Naive thymus-derived CD4-positive, alpha-beta T cell (primary cell): Measurements from ENCODE around the gene IL1RAPL2. TPM values are rescaled to one million over a fixed set of nuclear protein-coding genes. Genes with fewer than 3 reads are reported as not detected.

Experiments used
- ATAC-seq: fragments of 150-1000 bp; cut with Tn5 transposase; 2 replicates; pipeline ENCODE4 v1.10.0; 2021; ENCODE audit warnings: mild to moderate bottlenecking, moderate library complexity
- CTCF ChIA-PET: fragments of 350-600 bp; sonication (Branson Sonifier 250); formaldehyde crosslinking; loops from one replicate; lab custom pipeline; 2021; ENCODE audit warnings: antibody characterized with exemption; lab: Charles Lee
- POLR2A ChIA-PET: fragments of 350-600 bp; sonication (Branson Sonifier 250); formaldehyde crosslinking; loops from one replicate; lab custom pipeline; 2021; ENCODE audit warnings: antibody characterized with exemption, inconsistent platforms; lab: Charles Lee
- DNase-seq, 9 donors: peaks; one replicate each; pipeline versions ENCODE4 v3.0.0 to v3.0.0-alpha.2; 2020 to 2022; ENCODE audit warnings: mixed read lengths in 1 of 9
- H3K27ac ChIP-seq: one replicate; pipeline ENCODE4 v1.7.0; 2013; ENCODE audit warnings: mild to moderate bottlenecking, low read depth, low read length, moderate library complexity
- H3K27me3 ChIP-seq, 2 donors: one replicate each; pipeline ENCODE4 v1.7.0; 2013; ENCODE audit warnings: low read length in 2 of 2, mild to moderate bottlenecking in 2 of 2, moderate library complexity in 2 of 2; ENCODE audit not compliant: control insufficient read depth in 2 of 2, insufficient read depth in 2 of 2
- H3K36me3 ChIP-seq, 3 experiments: 1 replicate in 2 of 3; 2 replicates in 1 of 3; pipeline ENCODE4 v1.7.0; 2013; ENCODE audit warnings: low read length in 3 of 3, mild to moderate bottlenecking in 3 of 3, moderate library complexity in 1 of 3; ENCODE audit not compliant: insufficient read depth in 3 of 3, control insufficient read depth in 2 of 3
- H3K4me1 ChIP-seq, 2 donors: one replicate each; pipeline ENCODE4 v1.7.0; 2013; ENCODE audit warnings: low read length in 2 of 2, mild to moderate bottlenecking in 2 of 2, moderate library complexity in 1 of 2; ENCODE audit not compliant: control insufficient read depth in 2 of 2, insufficient read depth in 2 of 2
- H3K4me3 ChIP-seq: 2 replicates; pipeline ENCODE4 v1.7.0; 2013; ENCODE audit warnings: mild to moderate bottlenecking, low read length
- H3K9me3 ChIP-seq, 3 experiments: 1 replicate in 2 of 3; 2 replicates in 1 of 3; pipeline ENCODE4 v1.7.0; 2013; ENCODE audit warnings: low read length in 3 of 3; ENCODE audit not compliant: control insufficient read depth in 2 of 3
- H3K27ac Mint-ChIP-seq, 9 donors: one replicate each; pipeline ENCODE4 v1.8.0; 2020 to 2022; ENCODE audit warnings: mixed read lengths in 9 of 9, mild to moderate bottlenecking in 8 of 9, moderate library complexity in 5 of 9, inconsistent platforms in 2 of 9
- H3K27me3 Mint-ChIP-seq, 5 donors: one replicate each; pipeline ENCODE4 v1.8.0; 2021 to 2022; ENCODE audit warnings: mixed read lengths in 5 of 5, mild to moderate bottlenecking in 1 of 5
- H3K36me3 Mint-ChIP-seq, 5 donors: one replicate each; pipeline ENCODE4 v1.8.0; 2020 to 2022; ENCODE audit warnings: mixed read lengths in 5 of 5, mild to moderate bottlenecking in 3 of 5, inconsistent platforms in 1 of 5
- H3K4me1 Mint-ChIP-seq, 7 donors: one replicate each; pipeline ENCODE4 v1.8.0; 2020 to 2022; ENCODE audit warnings: mixed read lengths in 7 of 7, mild to moderate bottlenecking in 3 of 7, inconsistent platforms in 1 of 7
- H3K4me3 Mint-ChIP-seq, 10 donors: one replicate each; pipeline ENCODE4 v1.8.0; 2020 to 2022; ENCODE audit warnings: mild to moderate bottlenecking in 10 of 10, mixed read lengths in 10 of 10, moderate library complexity in 6 of 10, inconsistent platforms in 2 of 10
- H3K9me3 Mint-ChIP-seq, 11 donors: one replicate each; pipeline ENCODE4 v1.8.0; 2020 to 2022; ENCODE audit warnings: mixed read lengths in 11 of 11, mild to moderate bottlenecking in 4 of 11, inconsistent platforms in 1 of 11, moderate library complexity in 1 of 11
- intact Hi-C, 2 donors: fragments of 100-400 bp; cut with micrococcal nuclease; formaldehyde crosslinking; loops; one replicate each; pipeline ENCODE4 v1.15.1; 2023
- polyA plus RNA-seq, 2 donors: library from polyadenylated mRNA; unstranded; fragments of 300-500 nt; fragmentation: Illumina TruSeq; gene quantifications; one replicate each; pipeline ENCODE4 v1.2.3, GENCODE V29; 2021
- total RNA-seq, 6 experiments: library from RNA in 5 of 6; stranded (reverse) in 5 of 6; gene quantifications; 1 replicate in 5 of 6; 2 replicates in 1 of 6; pipeline ENCODE4 v1.2.3 and lab custom pipeline; 2021 to 2026

IL1RAPL2 gene
- total and polyA plus RNA-seq, 7 experiments from 2014 or later = not detected

DNA sequence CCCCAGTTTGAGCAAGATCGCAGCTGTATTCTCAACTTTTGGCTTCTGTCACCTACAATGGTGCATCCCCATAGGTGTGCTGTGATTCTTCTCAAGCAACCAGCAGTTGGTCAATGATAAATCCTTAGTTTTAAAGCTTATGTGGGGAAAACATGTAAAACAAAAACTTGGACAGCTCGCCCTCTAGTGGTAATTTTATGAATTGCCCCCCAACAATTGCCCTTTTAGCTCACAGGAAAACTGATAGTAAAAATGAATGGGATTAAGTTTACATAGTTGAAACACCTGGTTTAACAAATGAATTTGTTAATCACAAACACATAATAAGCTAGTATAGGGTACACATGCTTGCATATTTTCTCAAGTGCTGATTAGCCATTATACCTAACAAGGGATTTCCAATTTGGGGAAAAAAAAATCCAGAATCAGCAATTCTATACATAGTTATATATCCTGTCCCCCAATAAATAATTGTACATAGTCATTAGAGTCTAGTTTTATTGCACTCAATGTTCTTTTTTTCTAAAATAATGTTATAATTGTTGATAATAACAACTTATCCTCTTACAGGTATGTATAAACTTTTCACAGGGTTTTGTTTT lies 624.4 kb downstream of the IL1RAPL2 start:
- H3K9me3 Mint-ChIP-seq = peaks cover 0 to 1% (median 0%) of the 10 kb centered on the region in 11 donors
- Histone ChIP-seq H3K4me1 (no peaks in the 10 kb centered on the region), H3K36me3 (no peaks in the 10 kb centered on the region), H3K9me3 (no peaks in the 10 kb centered on the region), H3K4me3 (no peak overlapping the region), H3K27ac (no peak overlapping the region), H3K27me3 (no peaks in the 10 kb centered on the region)
- POLR2A ChIA-PET = no interaction called here
- H3K27me3 Mint-ChIP-seq = peaks cover 0 to 5% (median 0%) of the 10 kb centered on the region in 5 donors
- no peak for ATAC-seq
- CTCF ChIA-PET = no interaction called here
- no peaks in the 10 kb centered on the region for H3K4me1 Mint-ChIP-seq
- no peak overlapping the region for H3K4me3 Mint-ChIP-seq
- peak in 4 of 9 donors; percentile 15 to 28 (median 22) for DNase-seq
- H3K36me3 Mint-ChIP-seq = no peaks in the 10 kb centered on the region
- H3K27ac Mint-ChIP-seq = no peak overlapping the region
- intact Hi-C loops = loop anchor here in 1 of 2 donors (10.0 kb wide), 1 partner anchor 1346 kb away; no protein-coding TSS in a partner anchor

DNA sequence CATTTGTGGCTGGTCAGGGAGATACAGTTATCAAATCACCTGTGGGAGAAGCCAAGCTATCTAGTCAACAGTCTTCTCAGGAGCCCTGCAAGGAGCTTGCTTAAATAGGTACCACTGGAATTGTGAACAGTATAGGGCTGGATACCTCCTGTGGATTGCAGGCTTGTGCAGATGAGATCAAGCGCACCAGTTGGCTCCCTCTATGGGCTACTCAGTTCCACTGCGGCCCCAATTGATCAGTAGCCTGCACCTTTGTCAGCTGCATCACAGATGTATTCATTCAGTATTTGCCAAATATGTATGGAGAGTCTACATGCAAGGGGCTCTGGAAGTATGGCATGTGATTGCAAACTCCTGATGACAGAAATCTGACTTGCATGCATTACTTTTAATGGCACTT lies 625.9 kb downstream of the IL1RAPL2 start:
- DNase-seq = no peak
- ChIA-PET POLR2A (no interaction called here), CTCF (no interaction called here)
- Mint-ChIP-seq H3K27ac (no peak overlapping the region), H3K27me3 (peaks cover 0 to 5% (median 0%) of the 10 kb centered on the region in 5 donors), H3K9me3 (peaks cover 0 to 1% (median 0%) of the 10 kb centered on the region in 11 donors), H3K4me3 (no peak overlapping the region), H3K4me1 (no peaks in the 10 kb centered on the region), H3K36me3 (no peaks in the 10 kb centered on the region)
- Histone ChIP-seq H3K36me3 (no peaks in the 10 kb centered on the region), H3K4me1 (no peaks in the 10 kb centered on the region), H3K4me3 (no peak overlapping the region), H3K27ac (no peak overlapping the region), H3K9me3 (no peaks in the 10 kb centered on the region), H3K27me3 (no peaks in the 10 kb centered on the region)
- intact Hi-C loops = loop anchor here in 1 of 2 donors (10.0 kb wide), 1 partner anchor 1347 kb away; no protein-coding TSS in a partner anchor
- no peak for ATAC-seq

DNA sequence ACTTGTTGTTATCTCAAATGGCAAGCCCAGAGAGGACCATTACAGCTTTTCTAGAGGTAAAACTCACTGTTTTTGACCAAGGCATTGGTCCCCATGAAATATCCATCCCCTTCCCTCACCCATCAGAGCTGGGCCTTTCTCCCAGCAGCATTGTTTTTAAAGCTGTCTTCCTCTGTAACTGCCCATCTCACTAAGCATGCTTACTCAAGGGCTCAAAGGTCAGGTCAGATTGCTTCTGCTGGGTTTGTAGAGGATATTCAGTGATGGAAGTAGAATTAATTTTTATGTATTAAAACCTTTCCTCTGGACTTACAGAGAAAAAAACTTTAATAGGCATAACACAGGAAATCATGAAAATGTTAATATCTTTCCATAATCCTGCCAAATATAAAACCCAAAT lies 643.4 kb downstream of the IL1RAPL2 start:
- no peaks in the 10 kb centered on the region for H3K36me3 Mint-ChIP-seq
- no peak overlapping the region for H3K27ac Mint-ChIP-seq
- DNase-seq = no peak
- H3K4me3 ChIP-seq = no peak overlapping the region
- ChIA-PET POLR2A (no interaction called here), CTCF (no interaction called here)
- ATAC-seq = no peak
- peaks cover 0 to 5% (median 0%) of the 10 kb centered on the region in 11 donors for H3K9me3 Mint-ChIP-seq
- intact Hi-C loops = no loop called here
- H3K27me3 Mint-ChIP-seq = no peaks in the 10 kb centered on the region
- H3K36me3 ChIP-seq = no peaks in the 10 kb centered on the region
- no peaks in the 10 kb centered on the region for H3K9me3 ChIP-seq
- H3K27me3 ChIP-seq = no peaks in the 10 kb centered on the region
- H3K4me1 ChIP-seq = no peaks in the 10 kb centered on the region
- H3K4me1 Mint-ChIP-seq = no peaks in the 10 kb centered on the region
- no peak overlapping the region for H3K4me3 Mint-ChIP-seq
- H3K27ac ChIP-seq = no peak overlapping the region

DNA sequence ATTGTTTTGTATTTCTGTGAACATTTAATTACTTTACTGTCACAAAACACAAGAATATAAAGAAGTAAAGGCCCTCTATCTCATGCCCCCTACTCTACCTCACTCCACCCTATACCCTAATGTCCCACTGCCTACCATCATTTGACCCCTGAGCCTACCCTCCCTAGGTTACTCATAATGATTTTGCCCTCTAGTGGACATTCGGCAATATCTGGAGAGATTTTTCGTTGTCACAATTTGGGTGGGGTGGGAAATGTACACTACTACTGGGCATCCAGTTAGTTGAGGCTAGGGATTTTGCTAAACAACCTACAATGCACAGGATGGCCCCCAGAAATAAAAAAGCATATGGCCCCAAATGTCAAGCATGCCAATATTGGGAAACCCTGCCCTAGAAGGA lies 644.3 kb downstream of the IL1RAPL2 start:
- ATAC-seq (no peak), DNase-seq (no peak)
- ChIA-PET POLR2A (no interaction called here), CTCF (no interaction called here)
- Histone ChIP-seq H3K36me3 (no peaks in the 10 kb centered on the region), H3K9me3 (no peaks in the 10 kb centered on the region), H3K4me1 (no peaks in the 10 kb centered on the region), H3K4me3 (no peak overlapping the region), H3K27ac (no peak overlapping the region), H3K27me3 (no peaks in the 10 kb centered on the region)
- no peaks in the 10 kb centered on the region for H3K36me3 Mint-ChIP-seq
- H3K9me3 Mint-ChIP-seq = peaks cover 0 to 8% (median 0%) of the 10 kb centered on the region in 11 donors
- H3K4me3 Mint-ChIP-seq = no peak overlapping the region
- H3K4me1 Mint-ChIP-seq = no peaks in the 10 kb centered on the region
- intact Hi-C loops = no loop called here
- H3K27ac Mint-ChIP-seq = no peak overlapping the region
- no peaks in the 10 kb centered on the region for H3K27me3 Mint-ChIP-seq

DNA sequence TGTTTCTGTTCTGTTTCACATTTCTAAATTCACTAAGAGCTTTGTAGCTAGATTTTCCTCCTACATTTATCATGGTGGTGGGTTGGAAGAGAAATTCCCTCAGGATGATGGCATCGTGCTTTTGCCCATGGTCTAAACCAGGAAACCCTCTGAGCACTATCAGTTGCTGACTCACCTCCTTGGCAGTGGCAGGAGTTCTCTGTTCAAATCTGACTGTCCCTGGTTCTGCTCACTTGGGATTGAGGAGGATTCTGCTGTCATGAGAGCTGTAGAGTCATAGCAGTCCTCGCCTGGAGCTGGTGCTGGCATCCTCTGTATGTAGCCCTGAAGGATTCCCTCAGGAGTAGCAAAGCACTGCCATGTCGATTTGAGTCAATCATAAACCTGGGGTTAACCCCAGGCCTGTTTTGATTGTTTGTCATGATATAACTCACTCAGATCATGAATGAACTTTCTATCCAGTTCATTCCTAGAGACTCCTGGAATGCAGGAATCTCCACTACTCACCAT lies 645.1 kb downstream of the IL1RAPL2 start:
- intact Hi-C loops = no loop called here
- no peaks in the 10 kb centered on the region for H3K4me1 Mint-ChIP-seq
- peaks cover 0 to 11% (median 0%) of the 10 kb centered on the region in 11 donors for H3K9me3 Mint-ChIP-seq
- H3K9me3 ChIP-seq = no peaks in the 10 kb centered on the region
- H3K4me3 ChIP-seq = no peak overlapping the region
- no peak for ATAC-seq
- DNase-seq = no peak
- H3K27me3 Mint-ChIP-seq = no peaks in the 10 kb centered on the region
- CTCF ChIA-PET = no interaction called here
- POLR2A ChIA-PET = no interaction called here
- no peak overlapping the region for H3K27ac Mint-ChIP-seq
- no peaks in the 10 kb centered on the region for H3K36me3 ChIP-seq
- no peaks in the 10 kb centered on the region for H3K4me1 ChIP-seq
- H3K27me3 ChIP-seq = no peaks in the 10 kb centered on the region
- no peak overlapping the region for H3K27ac ChIP-seq
- H3K4me3 Mint-ChIP-seq = no peak overlapping the region
- H3K36me3 Mint-ChIP-seq = no peaks in the 10 kb centered on the region

DNA sequence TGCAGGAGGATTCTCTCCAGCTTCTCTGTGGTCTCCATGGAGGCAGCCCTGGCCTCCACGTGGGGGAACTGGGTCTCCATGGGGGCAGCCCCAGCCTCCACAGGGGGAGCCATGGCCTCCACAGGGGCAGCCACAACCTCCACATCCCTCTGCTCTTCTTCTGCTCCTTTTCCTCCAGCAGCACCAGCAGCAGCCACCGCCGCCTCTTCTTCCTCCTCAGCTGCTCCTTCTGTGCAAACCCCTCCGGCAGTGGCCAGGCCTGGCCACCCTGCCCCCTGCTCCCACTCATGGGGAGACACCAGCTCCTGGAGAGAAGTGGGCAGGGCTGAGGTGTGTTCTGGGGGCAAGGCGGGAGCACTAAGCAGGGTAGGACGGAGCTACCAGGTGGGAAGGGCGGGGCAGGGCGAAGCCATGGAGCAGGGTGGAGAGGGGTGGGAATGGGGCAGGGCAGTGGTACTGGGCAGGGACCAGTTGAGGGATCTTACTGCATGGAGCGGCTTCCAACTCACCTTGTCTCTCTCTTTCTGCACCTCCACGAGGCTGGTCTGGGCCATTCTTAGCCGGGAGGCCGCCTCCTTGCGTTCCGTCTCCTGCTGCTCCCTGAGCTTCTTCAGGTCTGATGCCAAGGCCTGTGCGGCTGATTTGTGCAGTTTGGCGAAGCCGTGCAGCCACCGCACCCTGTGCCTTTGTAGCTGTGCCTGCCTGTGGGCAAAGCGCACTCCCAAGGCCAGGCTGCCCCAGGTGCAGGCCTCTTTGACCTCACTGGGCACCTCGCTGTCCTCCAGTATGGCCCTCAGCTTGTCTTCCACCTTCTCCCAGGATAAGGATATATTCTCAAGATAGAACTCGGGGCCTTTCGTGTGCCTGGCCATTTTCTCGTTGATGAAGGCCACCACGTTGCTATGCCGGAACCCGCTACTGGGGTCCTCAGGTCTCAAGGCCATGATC lies 653.7 kb downstream of the IL1RAPL2 start:
- no peak overlapping the region for H3K27ac ChIP-seq
- H3K36me3 Mint-ChIP-seq = no peaks in the 10 kb centered on the region
- H3K9me3 Mint-ChIP-seq = peaks cover 0 to 9% (median 4%) of the 10 kb centered on the region in 11 donors
- ChIA-PET POLR2A (no interaction called here), CTCF (no interaction called here)
- intact Hi-C loops = no loop called here
- H3K27me3 Mint-ChIP-seq = no peaks in the 10 kb centered on the region
- H3K4me3 Mint-ChIP-seq = no peak overlapping the region
- H3K36me3 ChIP-seq = no peaks in the 10 kb centered on the region
- no peaks in the 10 kb centered on the region for H3K4me1 ChIP-seq
- DNase-seq (no peak), ATAC-seq (no peak)
- no peaks in the 10 kb centered on the region for H3K27me3 ChIP-seq
- no peaks in the 10 kb centered on the region for H3K9me3 ChIP-seq
- H3K4me3 ChIP-seq = no peak overlapping the region
- no peaks in the 10 kb centered on the region for H3K4me1 Mint-ChIP-seq
- H3K27ac Mint-ChIP-seq = no peak overlapping the region
